ENCODE results near the gene TRAF3IP1.
"Not testable (repeated sequence)": the region's sequence is repeated elsewhere in the genome, so short reads cannot be mapped to it uniquely, and the experiment has no call there.

Gene TRAF3IP1

GRCh38 chr2:238320246-238320647 lies at the start of gene TRAF3IP1:
TSS of gene TRAF3IP1 (plus strand) at chr2:238320518. CDS start at chr2:238320663, 145 bp downstream.
- DNase-seq = peak; percentile 27 to 96 (median 88)

GRCh38 chr2:238270606-238271005 lies 49.7 kb upstream of the TRAF3IP1 start:
- no peak for DNase-seq

GRCh38 chr2:238271061-238271554 lies 49.2 kb upstream of the TRAF3IP1 start:
- DNase-seq = no peak

GRCh38 chr2:238271686-238272085 lies 48.6 kb upstream of the TRAF3IP1 start:
- DNase-seq = not testable (repeated sequence)

- no peak for DNase-seq
Measured at GRCh38 chr2:238272156-238272555, 48.2 kb upstream of the TRAF3IP1 start.

GRCh38 chr2:238273433-238273832 lies 46.9 kb upstream of the TRAF3IP1 start:
- not testable (repeated sequence) for DNase-seq

- DNase-seq = no peak
Measured at GRCh38 chr2:238274152-238274865, 46.0 kb upstream of the TRAF3IP1 start.

- DNase-seq = no peak
Measured at GRCh38 chr2:238277695-238278094, 42.6 kb upstream of the TRAF3IP1 start.

GRCh38 chr2:238278626-238279323 lies 41.5 kb upstream of the TRAF3IP1 start:
- no peak for DNase-seq

- DNase-seq = no peak
Measured at GRCh38 chr2:238279324-238279682, 41.0 kb upstream of the TRAF3IP1 start.

GRCh38 chr2:238280083-238280825 lies 40.1 kb upstream of the TRAF3IP1 start:
- DNase-seq = no peak

GRCh38 chr2:238281826-238282480 lies 38.4 kb upstream of the TRAF3IP1 start:
- DNase-seq = no peak

- no peak for DNase-seq
Measured at GRCh38 chr2:238282861-238283738, 37.2 kb upstream of the TRAF3IP1 start.

- DNase-seq = no peak
Measured at GRCh38 chr2:238284802-238285515, 35.4 kb upstream of the TRAF3IP1 start.

GRCh38 chr2:238285653-238286082 lies 34.6 kb upstream of the TRAF3IP1 start:
- peak in 30 of 58 donors; percentile 10 to 67 (median 34) for DNase-seq

- no peak for DNase-seq
Measured at GRCh38 chr2:238286095-238286494, 34.2 kb upstream of the TRAF3IP1 start.

- DNase-seq = peak in 21 of 58 donors; percentile 13 to 60 (median 32)
Measured at GRCh38 chr2:238286551-238286950, 33.8 kb upstream of the TRAF3IP1 start.

GRCh38 chr2:238286987-238287736 lies 33.2 kb upstream of the TRAF3IP1 start:
- DNase-seq = peak in 36 of 58 donors; percentile 11 to 62 (median 36)

All from anterior cingulate cortex (tissue), 58 donors.